Measurements from ENCODE around the gene ABCC4. TPM values are rescaled to one million over a fixed set of nuclear protein-coding genes. Genes with fewer than 3 reads are reported as not detected.

Gene ABCC4
- total RNA-seq, 1 experiment from 2014 or later, result 3.7 TPM

- Histone ChIP-seq H3K27me3 (ENCODE audit: control insufficient read depth, insufficient read depth, low read length) (no peaks in the 10 kb centered on the region), H3K36me3 (replicated peaks; ENCODE audit: control insufficient read depth, insufficient read depth, low read length) (no peaks in the 10 kb centered on the region), H3K4me3 (ENCODE audit: insufficient read depth, low read depth, low read length) (no peak overlapping the region)
- DNase-seq, result no peak
Observed at GRCh38 chr13:95256091-95256490, 45.2 kb downstream of the ABCC4 start.

- DNase-seq, result no peak
- Histone ChIP-seq H3K27me3 (ENCODE audit: control insufficient read depth, insufficient read depth, low read length) (no peaks in the 10 kb centered on the region), H3K36me3 (replicated peaks; ENCODE audit: control insufficient read depth, insufficient read depth, low read length) (no peaks in the 10 kb centered on the region), H3K4me3 (ENCODE audit: insufficient read depth, low read depth, low read length) (no peak overlapping the region)
Observed at GRCh38 chr13:95255072-95255732, 46.0 kb downstream of the ABCC4 start.

- no peak overlapping the region for H3K4me3 ChIP-seq (ENCODE audit: insufficient read depth, low read depth, low read length)
- DNase-seq, result no peak
- H3K27me3 ChIP-seq (ENCODE audit: control insufficient read depth, insufficient read depth, low read length), result no peaks in the 10 kb centered on the region
- H3K36me3 ChIP-seq (replicated peaks; ENCODE audit: control insufficient read depth, insufficient read depth, low read length), result no peaks in the 10 kb centered on the region
Observed at GRCh38 chr13:95254339-95254738, 46.9 kb downstream of the ABCC4 start.

- no peak overlapping the region for H3K4me3 ChIP-seq (ENCODE audit: insufficient read depth, low read depth, low read length)
- no peaks in the 10 kb centered on the region for H3K27me3 ChIP-seq (ENCODE audit: control insufficient read depth, insufficient read depth, low read length)
Observed at GRCh38 chr13:95253033-95253432, 48.2 kb downstream of the ABCC4 start.

GRCh38 chr13:95251641-95252040, 49.6 kb downstream of the ABCC4 start:
- Histone ChIP-seq H3K27me3 (ENCODE audit: control insufficient read depth, insufficient read depth, low read length) (no peaks in the 10 kb centered on the region), H3K4me3 (ENCODE audit: insufficient read depth, low read depth, low read length) (no peak overlapping the region), H3K36me3 (replicated peaks; ENCODE audit: control insufficient read depth, insufficient read depth, low read length) (no peaks in the 10 kb centered on the region)
- no peak for DNase-seq

More at GRCh38 chr13:95253033-95253432, 48.2 kb downstream of the ABCC4 start:
- no peaks in the 10 kb centered on the region for H3K36me3 ChIP-seq (replicated peaks; ENCODE audit: control insufficient read depth, insufficient read depth, low read length)
- no peak for DNase-seq

- Histone ChIP-seq H3K27me3 (ENCODE audit: control insufficient read depth, insufficient read depth, low read length) (no peaks in the 10 kb centered on the region), H3K36me3 (replicated peaks; ENCODE audit: control insufficient read depth, insufficient read depth, low read length) (no peaks in the 10 kb centered on the region), H3K4me3 (ENCODE audit: insufficient read depth, low read depth, low read length) (no peak overlapping the region)
- no peak for DNase-seq
Observed at GRCh38 chr13:95250961-95251360, 50.3 kb downstream of the ABCC4 start.

- Histone ChIP-seq H3K4me3 (ENCODE audit: insufficient read depth, low read depth, low read length) (no peak overlapping the region), H3K36me3 (replicated peaks; ENCODE audit: control insufficient read depth, insufficient read depth, low read length) (no peaks in the 10 kb centered on the region), H3K27me3 (ENCODE audit: control insufficient read depth, insufficient read depth, low read length) (no peaks in the 10 kb centered on the region)
- DNase-seq, result no peak
Observed at GRCh38 chr13:95248953-95249352, 52.3 kb downstream of the ABCC4 start.

GRCh38 chr13:95247852-95248251, 53.4 kb downstream of the ABCC4 start:
- DNase-seq, result no peak
- H3K4me3 ChIP-seq (ENCODE audit: insufficient read depth, low read depth, low read length), result no peak overlapping the region
- H3K36me3 ChIP-seq (replicated peaks; ENCODE audit: control insufficient read depth, insufficient read depth, low read length), result no peaks in the 10 kb centered on the region
- H3K27me3 ChIP-seq (ENCODE audit: control insufficient read depth, insufficient read depth, low read length), result no peaks in the 10 kb centered on the region

GRCh38 chr13:95247171-95247570, 54.1 kb downstream of the ABCC4 start:
- no peak overlapping the region for H3K4me3 ChIP-seq (ENCODE audit: insufficient read depth, low read depth, low read length)
- no peaks in the 10 kb centered on the region for H3K36me3 ChIP-seq (replicated peaks; ENCODE audit: control insufficient read depth, insufficient read depth, low read length)
- H3K27me3 ChIP-seq (ENCODE audit: control insufficient read depth, insufficient read depth, low read length), result no peaks in the 10 kb centered on the region
- DNase-seq, result no peak

GRCh38 chr13:95246292-95247082, 54.8 kb downstream of the ABCC4 start:
- Histone ChIP-seq H3K36me3 (replicated peaks; ENCODE audit: control insufficient read depth, insufficient read depth, low read length) (no peaks in the 10 kb centered on the region), H3K27me3 (ENCODE audit: control insufficient read depth, insufficient read depth, low read length) (no peaks in the 10 kb centered on the region), H3K4me3 (ENCODE audit: insufficient read depth, low read depth, low read length) (no peak overlapping the region)
- no peak for DNase-seq

- no peaks in the 10 kb centered on the region for H3K36me3 ChIP-seq (replicated peaks; ENCODE audit: control insufficient read depth, insufficient read depth, low read length)
- H3K27me3 ChIP-seq (ENCODE audit: control insufficient read depth, insufficient read depth, low read length), result no peaks in the 10 kb centered on the region
- H3K4me3 ChIP-seq (ENCODE audit: insufficient read depth, low read depth, low read length), result no peak overlapping the region
- DNase-seq, result no peak
Observed at GRCh38 chr13:95245071-95245470, 56.2 kb downstream of the ABCC4 start.

- no peak for DNase-seq
- H3K27me3 ChIP-seq (ENCODE audit: control insufficient read depth, insufficient read depth, low read length), result no peaks in the 10 kb centered on the region
- no peaks in the 10 kb centered on the region for H3K36me3 ChIP-seq (replicated peaks; ENCODE audit: control insufficient read depth, insufficient read depth, low read length)
Observed at GRCh38 chr13:95243207-95243606, 58.0 kb downstream of the ABCC4 start.

GRCh38 chr13:95241321-95241720, 59.9 kb downstream of the ABCC4 start:
- H3K36me3 ChIP-seq (replicated peaks; ENCODE audit: control insufficient read depth, insufficient read depth, low read length), result no peaks in the 10 kb centered on the region
- H3K4me3 ChIP-seq (ENCODE audit: insufficient read depth, low read depth, low read length), result no peak overlapping the region
- H3K27me3 ChIP-seq (ENCODE audit: control insufficient read depth, insufficient read depth, low read length), result no peaks in the 10 kb centered on the region
- DNase-seq, result no peak

More at GRCh38 chr13:95243207-95243606, 58.0 kb downstream of the ABCC4 start:
- no peak overlapping the region for H3K4me3 ChIP-seq (ENCODE audit: insufficient read depth, low read depth, low read length)

GRCh38 chr13:95239283-95239682, 62.0 kb downstream of the ABCC4 start:
- Histone ChIP-seq H3K4me3 (ENCODE audit: insufficient read depth, low read depth, low read length) (no peak overlapping the region), H3K27me3 (ENCODE audit: control insufficient read depth, insufficient read depth, low read length) (no peaks in the 10 kb centered on the region), H3K36me3 (replicated peaks; ENCODE audit: control insufficient read depth, insufficient read depth, low read length) (no peaks in the 10 kb centered on the region)
- no peak for DNase-seq

- Histone ChIP-seq H3K36me3 (replicated peaks; ENCODE audit: control insufficient read depth, insufficient read depth, low read length) (no peaks in the 10 kb centered on the region), H3K4me3 (ENCODE audit: insufficient read depth, low read depth, low read length) (no peak overlapping the region)
- no peak for DNase-seq
Observed at GRCh38 chr13:95237310-95237870, 63.9 kb downstream of the ABCC4 start.

More at GRCh38 chr13:95237310-95237870, 63.9 kb downstream of the ABCC4 start:
- H3K27me3 ChIP-seq (ENCODE audit: control insufficient read depth, insufficient read depth, low read length), result no peaks in the 10 kb centered on the region

Data from H7 (cell line).